Raji (cell line): ENCODE data around the gene GNAQ.

Experiments used
- POLR2A ChIP-seq: IDR thresholded peaks from 2 replicates; pipeline ENCODE4 v1.6.1; 2011; ENCODE audit warnings: low read depth, low read length, control low read depth; ENCODE audit not compliant: insufficient read depth

Gene GNAQ

DNA sequence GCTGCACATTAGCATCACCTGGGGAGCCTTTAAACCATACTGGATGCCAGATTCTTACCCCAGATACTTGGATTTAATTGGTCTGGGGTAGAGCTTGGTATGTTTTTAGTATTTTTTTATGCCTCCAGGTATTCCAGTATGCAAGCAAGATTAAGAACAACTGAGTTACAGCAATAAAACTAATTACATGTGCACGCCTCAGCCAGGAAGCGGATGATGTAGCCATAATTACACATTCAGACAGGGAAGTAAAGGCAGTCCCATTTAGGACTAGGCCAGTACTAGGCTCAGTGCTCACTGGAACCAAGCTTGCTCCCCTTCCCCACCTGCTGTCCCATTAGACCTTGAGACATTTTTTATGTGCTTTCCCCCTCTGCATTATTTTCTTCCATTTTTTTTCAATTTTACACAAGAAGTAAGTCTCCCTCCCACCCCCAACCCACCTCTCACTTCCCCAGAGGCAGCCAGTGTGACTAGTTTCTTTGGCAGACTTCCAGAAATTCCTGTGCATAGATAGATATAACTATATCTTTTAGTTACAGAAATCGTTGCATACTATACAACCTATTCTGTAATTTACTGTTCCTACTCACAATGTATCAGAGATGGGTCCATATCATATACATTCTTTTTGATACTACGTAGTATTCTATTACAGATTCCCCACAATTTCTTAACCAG is 7.1 kb upstream of the GNAQ start:
- TF ChIP-seq POLR2A: no peak

DNA sequence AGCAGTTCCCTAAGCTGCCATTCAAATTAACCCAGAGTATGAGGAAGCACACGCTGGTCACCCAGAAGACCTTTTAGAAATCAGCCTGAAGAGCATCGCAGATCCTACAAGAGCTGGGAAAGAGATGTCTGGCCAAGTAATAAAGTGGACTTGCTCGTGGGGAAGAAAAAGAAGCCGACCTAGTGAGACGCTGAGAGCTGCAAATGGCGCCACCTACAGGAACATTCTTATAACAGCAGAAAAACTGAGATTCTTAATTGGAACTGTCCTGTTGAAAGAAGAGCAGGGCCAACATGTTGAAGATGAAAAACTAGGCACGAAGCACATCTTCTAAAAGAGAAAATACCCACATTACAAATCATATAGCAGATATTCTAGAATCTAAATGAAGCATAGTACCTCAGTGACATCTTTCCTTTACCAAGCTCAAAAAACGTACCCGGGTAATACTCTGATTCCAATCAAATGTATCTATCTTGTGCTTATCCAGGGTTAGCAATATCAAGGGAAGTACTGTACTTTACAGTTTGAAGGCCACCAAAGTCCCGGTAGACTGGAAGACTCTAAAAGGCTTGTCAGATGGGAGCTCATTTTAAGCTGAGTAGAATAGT is 3.9 kb upstream of the GNAQ start:
- TF ChIP-seq POLR2A: no peak

DNA sequence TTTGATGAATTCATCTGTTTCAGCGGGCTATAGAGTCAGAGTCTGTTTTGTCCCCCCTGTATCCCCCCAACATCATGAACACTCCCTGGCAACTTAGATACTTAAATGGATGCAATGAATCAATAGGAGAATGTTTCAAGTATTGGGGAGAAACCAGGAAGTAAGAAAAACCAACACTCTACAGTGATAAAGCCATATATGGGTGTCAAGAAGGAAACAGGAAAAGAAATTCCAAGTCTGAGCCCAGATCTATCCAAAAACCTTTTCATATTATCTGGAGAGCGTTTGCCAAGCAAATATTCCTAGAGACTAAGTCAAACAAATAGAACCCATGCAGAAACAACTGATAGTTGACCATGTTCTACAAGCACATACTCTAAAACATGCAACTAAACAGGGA is 2.3 kb upstream of the GNAQ start:
- no peak for TF ChIP-seq POLR2A

GRCh38 chr9:78032730-78033457 is 1.3 kb upstream of the GNAQ start:
- TF ChIP-seq POLR2A: no peak

DNA sequence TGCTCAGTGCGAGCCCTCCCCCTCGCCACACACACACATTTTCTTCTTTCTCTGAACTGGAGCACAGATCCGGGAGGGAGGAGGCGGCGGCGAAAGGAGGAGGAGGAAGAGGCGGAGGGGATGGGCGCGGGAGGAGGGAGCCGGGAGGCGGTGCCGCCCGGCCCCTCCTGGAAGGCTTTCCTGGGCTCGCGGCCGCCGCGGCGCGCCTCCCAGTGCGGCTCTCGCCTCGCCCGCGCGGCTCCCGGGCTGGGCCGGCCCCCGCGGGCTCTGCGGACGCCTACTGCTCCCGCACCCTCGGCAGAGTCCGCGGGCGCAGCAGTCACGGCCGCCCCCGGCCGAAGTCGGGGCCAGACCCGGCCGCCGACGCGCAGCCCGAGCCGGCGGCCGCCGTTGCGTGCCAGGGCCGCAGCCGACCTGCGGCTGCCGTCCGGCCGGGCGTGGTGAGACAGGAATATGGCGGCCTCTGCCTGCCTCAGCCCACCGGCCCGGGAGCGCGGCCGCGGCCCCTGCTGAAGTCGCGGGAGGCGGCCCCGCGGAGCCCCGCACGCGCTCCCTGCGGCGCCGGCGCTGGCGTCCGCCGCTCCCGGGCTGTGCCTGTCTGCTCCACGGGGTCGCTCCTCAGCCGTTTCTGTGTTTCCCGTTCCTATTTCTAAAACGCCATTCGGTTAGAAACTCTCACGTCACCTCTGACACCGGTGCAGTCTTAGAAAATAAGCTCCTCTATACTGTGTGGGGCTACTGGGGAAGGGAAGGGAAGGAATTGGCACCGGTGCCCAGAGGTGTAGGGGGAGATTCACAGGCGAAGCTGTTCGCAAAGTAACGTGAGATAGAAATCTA is 500 bp upstream of the GNAQ start:
- TF ChIP-seq POLR2A: no peak

- TF ChIP-seq POLR2A: no peak
Measured at GRCh38 chr9:78030553-78031443, 813 bp downstream of the GNAQ start.

GRCh38 chr9:78030296-78030552 is 1.4 kb downstream of the GNAQ start:
- no peak for TF ChIP-seq POLR2A

DNA sequence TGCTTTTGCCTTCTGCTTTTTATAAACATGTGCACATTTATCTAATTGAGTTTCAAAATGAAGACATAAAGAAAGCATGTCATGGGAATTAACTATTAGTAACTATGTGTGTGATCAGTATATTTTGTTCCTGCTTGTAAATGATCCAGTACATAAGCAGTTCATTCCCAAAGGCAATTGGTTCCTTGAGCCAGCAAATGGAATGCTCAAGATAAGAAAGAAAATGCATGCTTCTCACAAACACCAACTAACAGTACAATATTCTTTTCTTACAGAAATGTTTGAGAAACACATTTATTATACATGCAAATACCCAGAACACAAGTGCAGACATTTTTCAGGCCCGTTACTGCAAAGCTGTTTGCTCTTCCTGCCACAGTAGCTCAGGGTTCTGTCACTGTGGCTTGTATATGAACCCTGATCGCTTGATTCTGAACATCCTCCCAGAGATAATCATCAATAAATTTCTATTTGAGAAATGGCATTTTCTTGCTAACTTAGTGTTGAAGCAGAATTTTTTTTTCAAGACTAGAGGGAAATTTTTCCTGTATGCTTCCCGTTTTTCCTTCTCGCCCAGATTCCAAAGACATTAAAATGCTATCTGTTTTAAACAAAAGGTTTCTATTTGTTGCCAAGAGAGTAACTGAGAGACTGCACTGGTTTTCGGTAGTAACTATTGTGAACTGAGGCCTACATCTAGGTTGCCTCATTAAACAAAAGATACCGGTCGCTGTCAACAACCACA is 1.9 kb downstream of the GNAQ start:
- TF ChIP-seq POLR2A: no peak

DNA sequence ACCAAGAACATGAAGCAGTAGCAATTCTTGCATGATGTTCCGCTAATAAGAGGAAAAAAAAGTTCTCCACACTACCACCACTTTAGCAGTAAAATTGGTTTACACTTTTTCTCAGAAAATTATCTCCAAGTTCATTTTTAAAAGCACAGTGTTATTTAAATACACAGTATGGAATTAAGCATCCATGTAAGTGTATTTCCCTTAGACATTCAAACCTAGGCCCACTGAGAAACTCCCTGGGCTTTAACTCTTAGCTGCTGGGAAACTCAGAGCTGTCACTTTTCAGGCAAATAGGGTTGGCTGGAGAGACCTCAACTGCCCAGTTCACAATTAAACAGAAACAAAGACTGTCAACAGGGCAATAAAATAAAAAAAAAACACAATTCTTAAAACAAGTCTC is 2.7 kb downstream of the GNAQ start:
- no peak for TF ChIP-seq POLR2A

DNA sequence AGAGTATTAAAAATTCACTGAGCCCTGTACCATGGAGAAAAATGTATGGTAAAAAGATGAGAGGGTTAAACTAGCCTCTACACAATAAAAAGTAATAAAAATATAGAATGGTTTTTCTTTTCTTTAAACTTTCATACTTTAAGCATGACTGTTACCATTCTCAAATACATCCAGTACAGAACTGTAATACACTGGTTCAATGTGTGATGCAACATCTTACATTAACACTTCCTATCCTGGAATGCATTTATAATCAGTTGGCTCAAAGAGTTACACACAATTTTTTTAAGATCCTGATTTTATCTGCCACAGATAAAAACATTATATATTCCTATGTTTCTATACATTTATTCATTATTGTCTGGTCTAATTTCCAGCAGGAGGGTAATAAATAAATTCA is 4.7 kb downstream of the GNAQ start:
- TF ChIP-seq POLR2A: no peak

- TF ChIP-seq POLR2A: no peak
Measured at GRCh38 chr9:78026416-78026815, 5.2 kb downstream of the GNAQ start.

DNA sequence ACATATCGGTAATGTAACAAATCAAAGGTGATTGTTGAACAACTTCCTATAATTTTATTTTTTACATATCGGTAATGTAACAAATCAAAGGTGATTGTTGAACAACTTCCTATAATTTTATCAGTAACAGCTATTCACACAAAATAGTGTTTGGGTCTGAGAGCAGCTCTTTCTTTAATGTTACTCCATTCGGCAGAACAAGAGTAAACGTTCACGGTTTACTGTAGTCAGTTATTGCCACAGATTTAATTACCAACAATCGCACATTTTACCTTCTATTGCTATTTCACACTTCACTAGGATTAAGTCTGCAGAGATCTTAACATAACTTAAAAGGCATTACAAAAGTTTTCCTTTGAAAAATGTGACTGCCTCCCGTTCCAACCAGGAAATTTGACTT is 6.4 kb downstream of the GNAQ start:
- no peak for TF ChIP-seq POLR2A

GRCh38 chr9:78023003-78023741 is 8.4 kb downstream of the GNAQ start:
- TF ChIP-seq POLR2A: no peak
